Hepatocyte (in vitro differentiated cells): Measurements from ENCODE around the gene GLT1D1. TPM values are rescaled to one million over a fixed set of nuclear protein-coding genes. Genes with fewer than 3 reads are reported as not detected.
"Not testable (repeated sequence)": the region's sequence is repeated elsewhere in the genome, so short reads cannot be mapped to it uniquely, and the experiment has no call there.

ENCODE experiments used
- DNase-seq: peaks from one replicate; pipeline ENCODE4 v3.0.0-alpha.2; 2016; ENCODE audit warnings: low spot score
- H2AFZ ChIP-seq: fragments of 200-600 bp; sonication (generic); 2 replicates; pipeline ENCODE4 v1.6.0; 2016; ENCODE audit warnings: antibody characterized with exemption, mild to moderate bottlenecking
- H3K27ac ChIP-seq: fragments of 200-600 bp; sonication (generic); 2 replicates; pipeline ENCODE4 v1.5.1; 2016; ENCODE audit warnings: mild to moderate bottlenecking
- H3K27me3 ChIP-seq: fragments of 200-600 bp; sonication (generic); 2 replicates; pipeline ENCODE4 v1.6.1; 2016
- H3K36me3 ChIP-seq: fragments of 200-600 bp; sonication (generic); replicated peaks from 2 replicates; pipeline ENCODE4 v1.5.1; 2016; ENCODE audit warnings: low read depth; ENCODE audit not compliant: insufficient read depth
- H3K4me1 ChIP-seq: fragments of 200-600 bp; sonication (generic); 2 replicates; pipeline ENCODE4 v1.5.1; 2016; ENCODE audit warnings: mild to moderate bottlenecking, moderate library complexity; ENCODE audit not compliant: insufficient read depth
- H3K4me2 ChIP-seq: fragments of 200-600 bp; sonication (generic); 2 replicates; pipeline ENCODE4 v1.6.0; 2016
- H3K4me3 ChIP-seq: fragments of 200-600 bp; sonication (generic); 2 replicates; pipeline ENCODE4 v1.5.1; 2016; ENCODE audit warnings: mild to moderate bottlenecking
- H3K79me2 ChIP-seq: fragments of 200-600 bp; sonication (generic); 2 replicates; pipeline ENCODE4 v1.6.0; 2017; ENCODE audit warnings: mild to moderate bottlenecking
- H3K9me2 ChIP-seq: fragments of 200-600 bp; sonication (generic); replicated peaks from 2 replicates; pipeline ENCODE4 v1.6.0; 2017; ENCODE audit warnings: mild to moderate bottlenecking; ENCODE audit not compliant: insufficient read depth
- H3K9me3 ChIP-seq: fragments of 200-600 bp; sonication (generic); 2 replicates; pipeline ENCODE4 v1.5.1; 2016; ENCODE audit warnings: low read depth, mild to moderate bottlenecking
- H4K20me1 ChIP-seq: fragments of 200-600 bp; sonication (generic); 2 replicates; pipeline ENCODE4 v1.6.0; 2016; ENCODE audit warnings: mild to moderate bottlenecking; ENCODE audit not compliant: insufficient read depth, poor library complexity, severe bottlenecking
- CTCF ChIP-seq: fragments of 200-600 bp; sonication (generic); IDR thresholded peaks from 2 replicates; pipeline ENCODE4 v1.5.1; 2016; ENCODE audit warnings: antibody characterized with exemption, mild to moderate bottlenecking; ENCODE audit not compliant: poor library complexity
- EZH2 ChIP-seq: fragments of 200-600 bp; sonication (generic); IDR thresholded peaks from 2 replicates; pipeline ENCODE4 v1.6.1; 2016; ENCODE audit warnings: antibody characterized with exemption, mild to moderate bottlenecking, borderline replicate concordance
- EZH2phosphoT487 ChIP-seq: fragments of 200-600 bp; sonication (generic); IDR thresholded peaks from one replicate; pipeline ENCODE4 v1.6.1; 2018; ENCODE audit warnings: antibody characterized with exemption, mild to moderate bottlenecking, low read depth, moderate library complexity; ENCODE audit not compliant: unreplicated experiment, severe bottlenecking
- WGBS: methylation state at CpG from one replicate; pipeline ENCODE4 v1.1.6; 2016; ENCODE audit warnings: low lambda C conversion rate; ENCODE audit errors: missing lambda C conversion rate; 5-methylcytosine and 5-hydroxymethylcytosine counted together
- polyA plus RNA-seq: library from polyadenylated mRNA; unstranded; fragments of >200 nt; fragmentation: Nextera tagmentation; extraction: Ambion mirVana; gene quantifications from 2 replicates; pipeline ENCODE4 v1.2.1, GENCODE V29; 2016
- total RNA-seq: library from RNA; depleted of rRNA; stranded (reverse); fragments of >200 nt; gene quantifications from 2 replicates; pipeline ENCODE4 v1.2.3, GENCODE V29; 2014

GLT1D1 gene
- total and polyA plus RNA-seq, 2 experiments from 2014 or later = 1.8 to 1.9 TPM

GRCh38 chr12:128827724-128828123 is 25.6 kb upstream of the GLT1D1 start:
- no peak overlapping the region for H3K4me3 ChIP-seq
- H3K27ac ChIP-seq = no peak overlapping the region
- no peaks in the 10 kb centered on the region for H3K9me3 ChIP-seq
- no peaks in the 10 kb centered on the region for H3K9me2 ChIP-seq
- H4K20me1 ChIP-seq = peaks cover 4% of the 10 kb centered on the region
- peaks cover 7% of the 10 kb centered on the region for H3K4me1 ChIP-seq
- no peak overlapping the region for H2AFZ ChIP-seq
- no peak for DNase-seq
- peaks cover 6% of the 10 kb centered on the region for H3K79me2 ChIP-seq
- H3K4me2 ChIP-seq = no peak overlapping the region
- H3K27me3 ChIP-seq = no peaks in the 10 kb centered on the region
- 96% methylated on average over 2 of the region's 2 CpGs for WGBS
- H3K36me3 ChIP-seq = no peaks in the 10 kb centered on the region
- TF ChIP-seq EZH2phosphoT487 (no peak), EZH2 (no peak)

- 92% methylated on average over 8 of the region's 8 CpGs for WGBS
Observed at GRCh38 chr12:128829861-128830504, 23.3 kb upstream of the GLT1D1 start.

GRCh38 chr12:128830505-128830893 is 22.8 kb upstream of the GLT1D1 start:
- Histone ChIP-seq H3K4me3 (no peak overlapping the region), H3K9me3 (no peaks in the 10 kb centered on the region), H3K9me2 (no peaks in the 10 kb centered on the region), H4K20me1 (no peaks in the 10 kb centered on the region), H3K79me2 (no peaks in the 10 kb centered on the region), H3K4me1 (no peaks in the 10 kb centered on the region), H3K4me2 (no peak overlapping the region), H3K36me3 (no peaks in the 10 kb centered on the region), H2AFZ (no peak overlapping the region), H3K27ac (no peak overlapping the region), H3K27me3 (no peaks in the 10 kb centered on the region)
- WGBS = 92% methylated on average over 7 of the region's 7 CpGs
- DNase-seq = no peak
- TF ChIP-seq EZH2 = no peak
- no peak for TF ChIP-seq EZH2phosphoT487
- no peak for TF ChIP-seq CTCF

More at GRCh38 chr12:128829861-128830504, 23.3 kb upstream of the GLT1D1 start:
- no peaks in the 10 kb centered on the region for H3K36me3 ChIP-seq
- no peaks in the 10 kb centered on the region for H3K27me3 ChIP-seq
- no peak for TF ChIP-seq EZH2phosphoT487
- TF ChIP-seq EZH2 = no peak
- no peak for TF ChIP-seq CTCF
- H3K4me3 ChIP-seq = no peak overlapping the region
- no peaks in the 10 kb centered on the region for H3K9me3 ChIP-seq
- H3K9me2 ChIP-seq = no peaks in the 10 kb centered on the region
- DNase-seq = no peak
- no peaks in the 10 kb centered on the region for H3K79me2 ChIP-seq
- H2AFZ ChIP-seq = no peak overlapping the region
- no peaks in the 10 kb centered on the region for H4K20me1 ChIP-seq
- no peak overlapping the region for H3K27ac ChIP-seq
- no peak overlapping the region for H3K4me2 ChIP-seq
- H3K4me1 ChIP-seq = no peaks in the 10 kb centered on the region

- 99% methylated on average over 9 of the region's 10 CpGs for WGBS
Observed at GRCh38 chr12:128833418-128833817, 19.9 kb upstream of the GLT1D1 start.

GRCh38 chr12:128839885-128840284 is 13.4 kb upstream of the GLT1D1 start:
- H3K79me2 ChIP-seq, H3K36me3 ChIP-seq, H4K20me1 ChIP-seq, H3K4me2 ChIP-seq, DNase-seq, H3K27me3 ChIP-seq, H3K9me3 ChIP-seq, H2AFZ ChIP-seq, H3K9me2 ChIP-seq, H3K4me1 ChIP-seq, H3K27ac ChIP-seq, H3K4me3 ChIP-seq: not testable (repeated sequence)
- WGBS = 68% methylated on average over 12 of the region's 12 CpGs

More at GRCh38 chr12:128833418-128833817, 19.9 kb upstream of the GLT1D1 start:
- Histone ChIP-seq H3K9me2 (no peaks in the 10 kb centered on the region), H3K27me3 (no peaks in the 10 kb centered on the region), H3K4me3 (no peak overlapping the region), H4K20me1 (no peaks in the 10 kb centered on the region), H3K4me2 (no peak overlapping the region), H3K36me3 (no peaks in the 10 kb centered on the region), H3K4me1 (no peaks in the 10 kb centered on the region), H3K9me3 (no peaks in the 10 kb centered on the region), H3K79me2 (no peaks in the 10 kb centered on the region), H2AFZ (no peak overlapping the region), H3K27ac (no peak overlapping the region)
- DNase-seq = no peak
- TF ChIP-seq EZH2phosphoT487 = no peak
- no peak for TF ChIP-seq CTCF
- no peak for TF ChIP-seq EZH2
